Natural killer cell treated with Interleukin-12 subunit alpha and Interleukin-12 subunit beta and Interleukin-15 and Interleukin-18, amount 100 ng/mL, for 72 hours (primary cell): ENCODE data around the gene IFNGR2. TPM values are rescaled to one million over a fixed set of nuclear protein-coding genes. Genes with fewer than 3 reads are reported as not detected.

Experiments
- ATAC-seq, 2 donors: fragments of 150-1000 bp; cut with Tn5 transposase in 1 of 2; sonication (Bioruptor Pico), chemical (Tn5 transposase) in 1 of 2; 2 replicates each; pipeline ENCODE4 v1.10.0; 2021
- DNase-seq: peaks from one replicate; pipeline ENCODE4 v3.0.0; 2022; ENCODE audit warnings: low spot score
- H3K27ac Mint-ChIP-seq, 2 donors: 1 replicate in 1 of 2; 2 replicates in 1 of 2; pipeline ENCODE4 v1.8.0; 2022; ENCODE audit warnings: mixed read lengths in 2 of 2, mild to moderate bottlenecking in 1 of 2, moderate library complexity in 1 of 2
- H3K27me3 Mint-ChIP-seq, 2 donors: 1 replicate in 1 of 2; 2 replicates in 1 of 2; pipeline ENCODE4 v1.8.0; 2022; ENCODE audit warnings: mixed read lengths in 2 of 2
- H3K36me3 Mint-ChIP-seq: one replicate; pipeline ENCODE4 v1.8.0; 2022; ENCODE audit warnings: mixed read lengths
- H3K4me1 Mint-ChIP-seq, 2 donors: 1 replicate in 1 of 2; 2 replicates in 1 of 2; pipeline ENCODE4 v1.8.0; 2022; ENCODE audit warnings: low read depth in 2 of 2, mixed read lengths in 2 of 2, mild to moderate bottlenecking in 1 of 2
- H3K4me3 Mint-ChIP-seq: one replicate; pipeline ENCODE4 v1.8.0; 2022; ENCODE audit warnings: mixed read lengths
- H3K9me3 Mint-ChIP-seq: 2 replicates; pipeline ENCODE4 v1.8.0; 2022; ENCODE audit warnings: mixed read lengths
- total RNA-seq, 2 donors: library from RNA; stranded (reverse); gene quantifications; one replicate each; pipeline ENCODE4 v1.2.3, GENCODE V29; 2022

Gene IFNGR2
- total RNA-seq, 2 donors from 2014 or later = 1.6 TPM; not detected in 1

GRCh38 chr21:33421713-33422393 is 18.6 kb downstream of the IFNGR2 start:
- H3K4me3 Mint-ChIP-seq = no peak overlapping the region
- H3K4me1 Mint-ChIP-seq = no peaks in the 10 kb centered on the region
- no peaks in the 10 kb centered on the region for H3K36me3 Mint-ChIP-seq
- H3K27me3 Mint-ChIP-seq = peaks cover 37 to 48% of the 10 kb centered on the region in 2 donors
- H3K9me3 Mint-ChIP-seq = no peaks in the 10 kb centered on the region
- ATAC-seq = no peak
- no peak overlapping the region for H3K27ac Mint-ChIP-seq
- DNase-seq = no peak

- Mint-ChIP-seq H3K4me3 (no peak overlapping the region), H3K27ac (no peak overlapping the region), H3K36me3 (no peaks in the 10 kb centered on the region), H3K9me3 (no peaks in the 10 kb centered on the region), H3K4me1 (no peaks in the 10 kb centered on the region), H3K27me3 (peaks cover 32 to 35% of the 10 kb centered on the region in 2 donors)
- no peak for DNase-seq
- ATAC-seq = no peak
Measured at GRCh38 chr21:33424214-33424613, 21.0 kb downstream of the IFNGR2 start.

- H3K36me3 Mint-ChIP-seq = no peaks in the 10 kb centered on the region
- H3K27ac Mint-ChIP-seq = no peak overlapping the region
- DNase-seq (no peak), ATAC-seq (no peak)
- H3K9me3 Mint-ChIP-seq = no peaks in the 10 kb centered on the region
- peaks cover 18 to 21% of the 10 kb centered on the region in 2 donors for H3K27me3 Mint-ChIP-seq
- no peaks in the 10 kb centered on the region for H3K4me1 Mint-ChIP-seq
- H3K4me3 Mint-ChIP-seq = no peak overlapping the region
Measured at GRCh38 chr21:33425825-33426224, 22.6 kb downstream of the IFNGR2 start.

GRCh38 chr21:33427051-33427450 is 23.8 kb downstream of the IFNGR2 start:
- no peak overlapping the region for H3K4me3 Mint-ChIP-seq
- peaks cover 4% of the 10 kb centered on the region for H3K36me3 Mint-ChIP-seq
- DNase-seq (no peak), ATAC-seq (no peak)
- no peak overlapping the region for H3K27ac Mint-ChIP-seq
- no peaks in the 10 kb centered on the region for H3K9me3 Mint-ChIP-seq
- H3K4me1 Mint-ChIP-seq = no peaks in the 10 kb centered on the region
- H3K27me3 Mint-ChIP-seq = peaks cover 10 to 13% of the 10 kb centered on the region in 2 donors

GRCh38 chr21:33428669-33429068 is 25.5 kb downstream of the IFNGR2 start:
- DNase-seq = no peak
- Mint-ChIP-seq H3K27me3 (peaks cover 6 to 7% of the 10 kb centered on the region in 2 donors), H3K4me1 (peaks cover 3 to 6% of the 10 kb centered on the region in 2 donors), H3K4me3 (no peak overlapping the region), H3K27ac (no peak overlapping the region), H3K36me3 (peaks cover 15% of the 10 kb centered on the region), H3K9me3 (no peaks in the 10 kb centered on the region)
- ATAC-seq = no peak

- Mint-ChIP-seq H3K27ac (no peak overlapping the region), H3K27me3 (no peaks in the 10 kb centered on the region), H3K4me3 (no peak overlapping the region), H3K36me3 (peaks cover 25% of the 10 kb centered on the region), H3K9me3 (no peaks in the 10 kb centered on the region), H3K4me1 (peaks cover 15 to 19% of the 10 kb centered on the region in 2 donors)
- no peak for ATAC-seq
- no peak for DNase-seq
Measured at GRCh38 chr21:33430858-33431257, 27.6 kb downstream of the IFNGR2 start.

GRCh38 chr21:33432496-33432895 is 29.3 kb downstream of the IFNGR2 start:
- H3K4me3 Mint-ChIP-seq = no peak overlapping the region
- no peaks in the 10 kb centered on the region for H3K9me3 Mint-ChIP-seq
- no peaks in the 10 kb centered on the region for H3K27me3 Mint-ChIP-seq
- no peak for DNase-seq
- H3K36me3 Mint-ChIP-seq = peaks cover 25% of the 10 kb centered on the region
- ATAC-seq = no peak
- H3K4me1 Mint-ChIP-seq = peaks cover 15 to 19% of the 10 kb centered on the region in 2 donors
- no peak overlapping the region for H3K27ac Mint-ChIP-seq

GRCh38 chr21:33433001-33433400 is 29.8 kb downstream of the IFNGR2 start:
- DNase-seq (no peak), ATAC-seq (no peak)
- no peaks in the 10 kb centered on the region for H3K27me3 Mint-ChIP-seq
- peak overlapping the region in 1 of 2 donors; percentile 49 for H3K27ac Mint-ChIP-seq
- H3K36me3 Mint-ChIP-seq = peaks cover 25% of the 10 kb centered on the region
- H3K9me3 Mint-ChIP-seq = no peaks in the 10 kb centered on the region
- peak overlapping the region; percentile 39 for H3K4me3 Mint-ChIP-seq
- peaks cover 15 to 19% of the 10 kb centered on the region in 2 donors for H3K4me1 Mint-ChIP-seq

GRCh38 chr21:33433425-33434114 is 30.4 kb downstream of the IFNGR2 start:
- ATAC-seq (no peak), DNase-seq (no peak)
- Mint-ChIP-seq H3K36me3 (peaks cover 25% of the 10 kb centered on the region), H3K27ac (peak overlapping the region in 1 of 2 donors; percentile 49), H3K9me3 (no peaks in the 10 kb centered on the region), H3K27me3 (no peaks in the 10 kb centered on the region), H3K4me1 (peaks cover 15 to 19% of the 10 kb centered on the region in 2 donors), H3K4me3 (peak overlapping the region; percentile 39)

GRCh38 chr21:33434770-33435360 is 31.7 kb downstream of the IFNGR2 start:
- peak overlapping the region; percentile 58 to 59 for H3K27ac Mint-ChIP-seq
- peak; percentile 90 to 97 for ATAC-seq
- H3K4me3 Mint-ChIP-seq = peak overlapping the region; percentile 68
- no peaks in the 10 kb centered on the region for H3K27me3 Mint-ChIP-seq
- peaks cover 30% of the 10 kb centered on the region for H3K36me3 Mint-ChIP-seq
- no peaks in the 10 kb centered on the region for H3K9me3 Mint-ChIP-seq
- DNase-seq = no peak
- H3K4me1 Mint-ChIP-seq = peaks cover 15 to 19% of the 10 kb centered on the region in 2 donors

GRCh38 chr21:33437140-33437539 is 33.9 kb downstream of the IFNGR2 start:
- no peak for DNase-seq
- peaks cover 26% of the 10 kb centered on the region for H3K36me3 Mint-ChIP-seq
- H3K4me3 Mint-ChIP-seq = no peak overlapping the region

GRCh38 chr21:33441489-33442477 is 38.6 kb downstream of the IFNGR2 start:
- ATAC-seq = no peak
- H3K27me3 Mint-ChIP-seq = no peaks in the 10 kb centered on the region
- H3K27ac Mint-ChIP-seq = no peak overlapping the region
- H3K4me3 Mint-ChIP-seq = no peak overlapping the region
- no peaks in the 10 kb centered on the region for H3K9me3 Mint-ChIP-seq
- no peaks in the 10 kb centered on the region for H3K4me1 Mint-ChIP-seq
- no peak for DNase-seq
- H3K36me3 Mint-ChIP-seq = peaks cover 5% of the 10 kb centered on the region

More at GRCh38 chr21:33437140-33437539, 33.9 kb downstream of the IFNGR2 start:
- H3K9me3 Mint-ChIP-seq = no peaks in the 10 kb centered on the region
- H3K27me3 Mint-ChIP-seq = no peaks in the 10 kb centered on the region
- no peak overlapping the region for H3K27ac Mint-ChIP-seq
- no peak for ATAC-seq
- peaks cover 15 to 19% of the 10 kb centered on the region in 2 donors for H3K4me1 Mint-ChIP-seq

- Mint-ChIP-seq H3K27me3 (no peaks in the 10 kb centered on the region), H3K4me1 (no peaks in the 10 kb centered on the region), H3K27ac (no peak overlapping the region), H3K4me3 (no peak overlapping the region), H3K9me3 (no peaks in the 10 kb centered on the region), H3K36me3 (peaks cover 5% of the 10 kb centered on the region)
- ATAC-seq = no peak
- no peak for DNase-seq
Measured at GRCh38 chr21:33443194-33443593, 40.0 kb downstream of the IFNGR2 start.
